ENCODE data around the gene TWNK.

DNA sequence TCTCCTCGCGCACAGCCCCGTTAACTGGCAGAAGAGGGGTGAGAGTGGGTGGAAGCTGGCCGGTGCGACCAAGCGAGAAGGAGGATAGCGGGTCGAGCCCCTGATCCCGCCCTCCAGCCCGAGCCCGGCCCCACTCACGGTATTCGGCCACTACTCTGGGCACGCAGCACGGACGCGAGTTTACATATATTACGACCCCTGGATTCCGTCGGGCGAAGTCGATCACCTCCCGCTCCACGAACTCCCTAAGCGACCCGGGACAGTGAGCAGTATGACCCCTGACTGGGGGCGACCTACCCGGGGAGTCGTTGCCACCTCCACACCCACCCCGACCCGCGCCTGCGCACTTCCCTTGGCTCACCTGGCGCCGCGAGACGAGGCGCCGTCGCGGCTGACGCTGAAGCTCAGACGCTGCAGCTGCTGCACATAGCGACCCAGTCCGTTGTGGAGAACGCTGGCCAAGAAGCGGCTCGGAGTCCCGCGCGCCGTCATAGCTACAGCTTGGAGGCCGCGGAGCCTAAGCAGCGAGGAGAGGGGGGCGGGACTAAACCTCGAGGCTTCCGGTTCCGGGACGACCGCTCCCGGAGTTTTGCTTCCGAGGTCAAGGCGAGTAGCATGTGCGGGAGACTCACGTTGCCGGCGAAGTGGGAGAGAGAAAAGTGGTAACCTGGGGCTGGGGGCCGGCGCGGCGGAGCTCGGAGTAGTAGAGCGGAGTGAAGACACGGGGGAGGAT, at the start of gene TWNK, which contains the start of gene MRPL43:
- no peak for TF ChIP-seq RCOR1 (IDR thresholded peaks at IDR 0.05; ENCODE audit: insufficient replicate concordance, low read length)
- TF ChIP-seq, protein P1, sequence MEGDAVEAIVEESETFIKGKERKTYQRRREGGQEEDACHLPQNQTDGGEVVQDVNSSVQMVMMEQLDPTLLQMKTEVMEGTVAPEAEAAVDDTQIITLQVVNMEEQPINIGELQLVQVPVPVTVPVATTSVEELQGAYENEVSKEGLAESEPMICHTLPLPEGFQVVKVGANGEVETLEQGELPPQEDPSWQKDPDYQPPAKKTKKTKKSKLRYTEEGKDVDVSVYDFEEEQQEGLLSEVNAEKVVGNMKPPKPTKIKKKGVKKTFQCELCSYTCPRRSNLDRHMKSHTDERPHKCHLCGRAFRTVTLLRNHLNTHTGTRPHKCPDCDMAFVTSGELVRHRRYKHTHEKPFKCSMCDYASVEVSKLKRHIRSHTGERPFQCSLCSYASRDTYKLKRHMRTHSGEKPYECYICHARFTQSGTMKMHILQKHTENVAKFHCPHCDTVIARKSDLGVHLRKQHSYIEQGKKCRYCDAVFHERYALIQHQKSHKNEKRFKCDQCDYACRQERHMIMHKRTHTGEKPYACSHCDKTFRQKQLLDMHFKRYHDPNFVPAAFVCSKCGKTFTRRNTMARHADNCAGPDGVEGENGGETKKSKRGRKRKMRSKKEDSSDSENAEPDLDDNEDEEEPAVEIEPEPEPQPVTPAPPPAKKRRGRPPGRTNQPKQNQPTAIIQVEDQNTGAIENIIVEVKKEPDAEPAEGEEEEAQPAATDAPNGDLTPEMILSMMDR (conservative IDR thresholded peaks at IDR 0.05; ENCODE audit: low read depth, low read length): no peak
